PC-3 (cell line): ENCODE measurements around the gene AGPS.

Experiments used
- EZH2phosphoT487 ChIP-seq: fragments of 300-600 bp; sonication (generic); IDR thresholded peaks from 2 replicates; pipeline ENCODE4 v1.6.1; 2018; ENCODE audit warnings: mild to moderate bottlenecking, antibody characterized with exemption, low read length, borderline replicate concordance
- TF ChIP-seq, protein P1 (sequence below): fragments of 300-600 bp; sonication (generic); conservative IDR thresholded peaks from 2 replicates; pipeline ENCODE4 v1.5.1; 2017; ENCODE audit warnings: antibody characterized with exemption, low read depth, mild to moderate bottlenecking, low read length

DNA sequence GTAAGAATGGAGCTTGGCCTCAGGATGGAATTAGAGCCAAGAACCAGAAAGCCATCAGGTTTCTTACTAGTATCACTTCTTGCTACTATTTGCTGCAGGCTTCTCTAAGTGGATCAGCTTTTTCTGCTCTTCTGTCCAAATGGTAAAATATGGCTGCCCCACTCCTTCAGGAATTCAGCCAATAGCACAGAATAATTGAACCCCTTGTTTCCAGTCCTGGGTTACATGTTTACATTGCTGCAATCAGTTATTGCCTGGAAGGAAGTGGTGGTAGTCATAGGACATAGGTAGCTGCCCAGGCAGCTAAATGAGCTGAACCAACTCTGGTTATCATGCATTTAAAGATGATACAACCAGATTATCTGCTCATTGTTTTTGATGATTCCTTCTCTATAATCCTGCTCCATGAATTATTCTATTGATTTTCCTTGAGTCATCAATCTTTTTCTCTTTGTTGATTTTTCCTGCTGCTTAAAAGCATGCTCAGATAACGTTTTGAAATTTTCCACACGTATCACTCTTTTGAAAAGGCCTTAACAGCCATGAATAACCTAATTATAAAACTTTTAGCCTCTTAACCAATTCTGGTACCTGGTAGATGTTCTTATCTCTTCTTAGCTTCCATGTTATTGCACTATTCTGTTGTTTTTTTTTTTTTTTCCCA lies 12.6 kb downstream of the AGPS start:
- TF ChIP-seq, protein P1, sequence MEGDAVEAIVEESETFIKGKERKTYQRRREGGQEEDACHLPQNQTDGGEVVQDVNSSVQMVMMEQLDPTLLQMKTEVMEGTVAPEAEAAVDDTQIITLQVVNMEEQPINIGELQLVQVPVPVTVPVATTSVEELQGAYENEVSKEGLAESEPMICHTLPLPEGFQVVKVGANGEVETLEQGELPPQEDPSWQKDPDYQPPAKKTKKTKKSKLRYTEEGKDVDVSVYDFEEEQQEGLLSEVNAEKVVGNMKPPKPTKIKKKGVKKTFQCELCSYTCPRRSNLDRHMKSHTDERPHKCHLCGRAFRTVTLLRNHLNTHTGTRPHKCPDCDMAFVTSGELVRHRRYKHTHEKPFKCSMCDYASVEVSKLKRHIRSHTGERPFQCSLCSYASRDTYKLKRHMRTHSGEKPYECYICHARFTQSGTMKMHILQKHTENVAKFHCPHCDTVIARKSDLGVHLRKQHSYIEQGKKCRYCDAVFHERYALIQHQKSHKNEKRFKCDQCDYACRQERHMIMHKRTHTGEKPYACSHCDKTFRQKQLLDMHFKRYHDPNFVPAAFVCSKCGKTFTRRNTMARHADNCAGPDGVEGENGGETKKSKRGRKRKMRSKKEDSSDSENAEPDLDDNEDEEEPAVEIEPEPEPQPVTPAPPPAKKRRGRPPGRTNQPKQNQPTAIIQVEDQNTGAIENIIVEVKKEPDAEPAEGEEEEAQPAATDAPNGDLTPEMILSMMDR, result no peak
- TF ChIP-seq EZH2phosphoT487, result no peak
